Bronchial epithelial cell (primary cell): ENCODE measurements around the gene TBC1D10A. TPM values are rescaled to one million over a fixed set of nuclear protein-coding genes. Genes with fewer than 3 reads are reported as not detected.
A peak's percentile ranks its signal among the peaks of the same experiment; 100 is the strongest.

Experiments
- DNase-seq: peaks from one replicate; pipeline ENCODE4 v3.0.0-alpha.2; 2010; ENCODE audit warnings: low read depth
- FAIRE-seq: peaks from 2 replicates; lab custom pipeline; 2011; peaks lifted over from hg19 to GRCh38; lab: Jason Lieb, UNC
- H3K27me3 ChIP-seq: 2 replicates; pipeline ENCODE4 v1.5.1; 2011; ENCODE audit warnings: low read length; ENCODE audit not compliant: control insufficient read depth, insufficient read depth
- H3K36me3 ChIP-seq: 2 replicates; pipeline ENCODE4 v1.5.1; 2011; ENCODE audit warnings: low read length; ENCODE audit not compliant: control insufficient read depth, insufficient read depth
- H3K4me3 ChIP-seq: 2 replicates; pipeline ENCODE4 v1.5.1; 2011; ENCODE audit warnings: mild to moderate bottlenecking, low read depth, low read length, control low read depth
- total RNA-seq: library from RNA; depleted of rRNA; stranded (reverse); fragments of >200 nt; gene quantifications from 2 replicates; pipeline ENCODE4 v1.2.1, GENCODE V29; 2014
- TF ChIP-seq, protein P1 (sequence below): IDR thresholded peaks from 2 replicates; pipeline ENCODE4 v1.5.1; 2011; ENCODE audit warnings: mild to moderate bottlenecking, moderate library complexity, low read length, control low read depth, inconsistent platforms; ENCODE audit not compliant: insufficient read depth, severe bottlenecking

Gene TBC1D10A
- total RNA-seq, 1 donor from 2014 or later = 6.6 TPM

- FAIRE-seq (no peak), DNase-seq (no peak)
- H3K4me3 ChIP-seq = no peak overlapping the region
- TF ChIP-seq, protein P1, sequence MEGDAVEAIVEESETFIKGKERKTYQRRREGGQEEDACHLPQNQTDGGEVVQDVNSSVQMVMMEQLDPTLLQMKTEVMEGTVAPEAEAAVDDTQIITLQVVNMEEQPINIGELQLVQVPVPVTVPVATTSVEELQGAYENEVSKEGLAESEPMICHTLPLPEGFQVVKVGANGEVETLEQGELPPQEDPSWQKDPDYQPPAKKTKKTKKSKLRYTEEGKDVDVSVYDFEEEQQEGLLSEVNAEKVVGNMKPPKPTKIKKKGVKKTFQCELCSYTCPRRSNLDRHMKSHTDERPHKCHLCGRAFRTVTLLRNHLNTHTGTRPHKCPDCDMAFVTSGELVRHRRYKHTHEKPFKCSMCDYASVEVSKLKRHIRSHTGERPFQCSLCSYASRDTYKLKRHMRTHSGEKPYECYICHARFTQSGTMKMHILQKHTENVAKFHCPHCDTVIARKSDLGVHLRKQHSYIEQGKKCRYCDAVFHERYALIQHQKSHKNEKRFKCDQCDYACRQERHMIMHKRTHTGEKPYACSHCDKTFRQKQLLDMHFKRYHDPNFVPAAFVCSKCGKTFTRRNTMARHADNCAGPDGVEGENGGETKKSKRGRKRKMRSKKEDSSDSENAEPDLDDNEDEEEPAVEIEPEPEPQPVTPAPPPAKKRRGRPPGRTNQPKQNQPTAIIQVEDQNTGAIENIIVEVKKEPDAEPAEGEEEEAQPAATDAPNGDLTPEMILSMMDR = no peak
- H3K36me3 ChIP-seq = peaks cover 2% of the 10 kb centered on the region
- H3K27me3 ChIP-seq = no peaks in the 10 kb centered on the region
These were observed 2.6 kb downstream of the TBC1D10A start for GRCh38 chr22:30324014-30324730.

DNA sequence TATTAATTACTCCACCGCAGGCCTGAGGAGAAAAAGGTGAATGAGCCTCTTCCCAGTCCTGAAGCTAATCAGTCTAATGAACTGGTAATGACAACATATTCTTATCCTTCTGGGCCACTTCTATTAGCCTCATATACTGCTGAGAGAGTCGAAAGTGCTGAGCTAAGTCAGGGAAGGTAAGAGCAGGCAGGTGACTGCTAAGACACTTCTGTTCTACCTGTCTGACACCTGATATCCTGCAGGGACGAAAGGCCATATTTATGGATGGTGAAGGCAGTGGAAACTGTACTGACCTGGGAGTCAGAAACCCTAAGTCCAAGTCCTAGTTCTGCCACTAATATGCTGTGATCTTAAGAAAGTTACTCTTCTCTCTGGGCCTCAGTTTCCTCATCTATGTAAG lies 3.5 kb downstream of the TBC1D10A start:
- no peak overlapping the region for H3K4me3 ChIP-seq
- TF ChIP-seq, protein P1 = no peak
- H3K36me3 ChIP-seq = peaks cover 2% of the 10 kb centered on the region
- no peaks in the 10 kb centered on the region for H3K27me3 ChIP-seq
- FAIRE-seq = peak; percentile 23
- no peak for DNase-seq

DNA sequence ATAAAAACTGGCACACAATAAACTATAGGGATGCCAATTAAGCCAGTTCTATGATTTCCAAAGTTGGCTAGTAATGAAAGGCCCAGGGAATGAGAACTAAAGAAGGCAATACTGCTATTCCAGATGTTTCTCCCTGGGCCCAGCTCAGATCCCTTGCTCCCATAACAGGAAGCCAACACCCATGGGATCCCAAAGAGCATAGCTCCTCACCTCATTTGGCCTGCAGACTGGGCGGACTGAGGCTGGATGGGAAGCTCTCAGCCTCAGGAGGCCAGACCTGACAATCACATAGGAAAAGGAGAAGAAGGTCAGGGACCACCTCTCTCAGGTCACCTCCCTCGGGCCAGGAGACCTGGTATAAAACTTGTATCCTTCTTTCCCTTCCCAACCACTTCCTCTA lies 5.3 kb downstream of the TBC1D10A start:
- H3K4me3 ChIP-seq = no peak overlapping the region
- DNase-seq = no peak
- FAIRE-seq = no peak
- TF ChIP-seq, protein P1 = no peak
- H3K36me3 ChIP-seq = peaks cover 2% of the 10 kb centered on the region
- H3K27me3 ChIP-seq = no peaks in the 10 kb centered on the region

DNA sequence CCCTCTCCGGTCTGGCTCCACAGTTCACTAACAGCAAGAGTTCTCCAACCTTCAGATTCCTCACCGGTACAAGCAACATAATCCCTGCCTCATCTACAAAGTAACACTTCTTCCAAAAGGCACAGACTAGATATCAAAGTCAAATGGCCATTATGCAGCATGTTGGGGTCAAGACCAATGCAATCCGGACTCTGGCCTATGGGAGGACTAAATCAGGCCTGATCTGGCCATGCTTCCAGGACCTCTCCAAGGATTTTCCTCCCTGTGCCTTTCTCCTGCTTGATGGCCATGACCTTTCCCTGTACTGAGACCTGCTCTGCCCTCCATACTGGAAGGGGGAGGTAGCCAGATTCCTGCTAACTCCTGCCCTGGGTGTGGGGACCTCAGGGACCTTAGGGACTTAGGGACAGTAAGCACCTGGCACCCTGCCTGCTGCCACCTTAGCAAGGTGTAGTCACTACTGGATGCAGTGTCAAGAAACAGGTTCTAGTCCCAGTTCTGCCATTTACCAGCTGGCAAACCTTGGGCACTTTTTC lies 6.7 kb downstream of the TBC1D10A start:
- Histone ChIP-seq H3K27me3 (no peaks in the 10 kb centered on the region), H3K36me3 (peaks cover 2% of the 10 kb centered on the region), H3K4me3 (no peak overlapping the region)
- DNase-seq (no peak), FAIRE-seq (no peak)
- TF ChIP-seq, protein P1 = no peak

GRCh38 chr22:30318799-30319419 lies 7.8 kb downstream of the TBC1D10A start:
- FAIRE-seq (no peak), DNase-seq (no peak)
- TF ChIP-seq, protein P1 = no peak
- H3K4me3 ChIP-seq = no peak overlapping the region
- H3K27me3 ChIP-seq = no peaks in the 10 kb centered on the region
- H3K36me3 ChIP-seq = peaks cover 2% of the 10 kb centered on the region
